HG03342 (cell line): Measurements from ENCODE around the gene GARNL3.

ENCODE experiments used
- ATAC-seq: cut with Tn5 transposase; IDR thresholded peaks from one replicate; pipeline ENCODE4 v1.9.1; 2021; ENCODE audit warnings: mild to moderate bottlenecking, moderate library complexity; ENCODE audit not compliant: unreplicated experiment

GARNL3 gene

GRCh38 chr9:127426756-127427155 is 162.2 kb downstream of the GARNL3 start:
- no peak for ATAC-seq

GRCh38 chr9:127428348-127428747 is 163.8 kb downstream of the GARNL3 start:
- ATAC-seq = no peak

- ATAC-seq = no peak
These were observed 165.8 kb downstream of the GARNL3 start for GRCh38 chr9:127430415-127430814.

DNA sequence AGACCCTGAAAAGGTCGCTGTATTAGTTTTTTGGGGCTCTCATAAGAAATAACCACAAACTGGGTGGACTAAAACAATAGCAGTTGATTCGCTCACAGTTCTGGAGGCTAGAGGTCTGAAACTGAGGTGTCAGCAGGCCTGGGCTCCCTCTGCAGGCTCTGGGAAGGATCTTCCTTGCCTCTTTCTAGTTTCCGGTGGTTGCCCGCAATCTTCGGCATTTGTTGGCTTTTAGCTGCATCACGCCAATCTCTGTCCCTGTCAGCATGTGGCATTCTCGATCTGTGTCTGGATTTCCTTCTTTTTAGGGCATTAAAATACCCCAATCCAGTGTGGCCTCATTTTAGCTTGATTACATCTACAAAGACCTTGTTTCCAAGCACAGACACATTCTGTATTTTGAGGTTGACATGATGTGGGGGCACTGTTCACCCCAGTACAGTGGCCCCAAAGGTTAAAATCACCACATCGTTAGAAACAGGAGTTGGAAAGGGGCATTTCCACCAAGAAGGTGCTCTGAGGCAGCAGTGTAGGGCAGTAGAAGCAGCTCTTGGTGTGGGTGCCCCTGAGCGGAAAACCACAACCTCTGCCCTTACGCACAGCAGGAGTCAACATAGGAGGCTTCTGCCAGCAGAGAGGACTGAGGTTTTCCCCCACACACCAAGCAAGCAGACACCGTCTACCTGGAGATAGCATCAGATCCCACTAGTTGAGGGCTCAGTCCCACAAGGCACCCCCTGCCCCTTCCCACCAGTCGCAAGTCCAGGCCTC is 173.1 kb downstream of the GARNL3 start:
- no peak for ATAC-seq

DNA sequence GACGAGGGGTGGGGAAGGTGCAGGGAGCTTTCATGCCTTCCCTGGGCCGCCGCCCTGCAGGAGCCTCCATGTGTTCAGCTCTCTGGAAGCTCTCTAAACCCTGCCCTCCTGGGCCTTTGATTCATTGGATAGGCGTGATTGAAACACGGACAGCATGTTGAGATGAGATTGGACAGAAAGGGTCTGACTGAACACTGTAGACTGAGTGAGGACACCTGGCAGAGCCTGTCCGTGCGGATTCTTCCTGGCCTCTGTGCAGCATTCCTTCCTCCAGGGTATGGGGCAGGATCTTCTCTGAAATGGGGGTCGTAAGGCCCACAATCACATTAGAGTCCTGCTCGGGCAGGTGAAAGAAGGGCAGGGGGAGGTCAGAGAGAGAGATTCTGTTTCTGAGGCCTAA is 173.8 kb downstream of the GARNL3 start:
- ATAC-seq = no peak
